Epidermal melanocyte (primary cell): ENCODE data around the gene ANKDD1B.

ENCODE experiments used
- DNase-seq: peaks from one replicate; pipeline ENCODE4 v3.0.0; 2011; ENCODE audit warnings: low spot score; ENCODE audit not compliant: insufficient read length

ANKDD1B gene

DNA sequence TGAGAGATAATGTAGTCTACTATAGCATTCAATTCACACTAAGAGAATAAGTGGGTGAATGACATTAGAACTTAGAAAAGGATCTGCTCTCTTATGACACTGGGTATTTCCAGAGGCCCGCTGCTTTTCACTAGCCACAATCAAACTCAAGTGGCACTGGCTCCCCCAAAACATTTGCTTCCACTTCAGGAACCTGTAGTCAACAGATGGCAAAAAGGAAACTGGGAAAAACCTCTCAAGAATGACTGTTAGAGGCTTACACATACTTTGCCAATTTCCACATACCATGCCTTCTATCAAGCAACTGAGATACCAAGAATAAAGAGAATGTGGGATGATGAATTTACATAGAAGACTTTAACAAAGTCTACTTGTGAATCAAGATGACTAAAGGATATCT, 94.8 kb downstream of the ANKDD1B start:
- no peak for DNase-seq

DNA sequence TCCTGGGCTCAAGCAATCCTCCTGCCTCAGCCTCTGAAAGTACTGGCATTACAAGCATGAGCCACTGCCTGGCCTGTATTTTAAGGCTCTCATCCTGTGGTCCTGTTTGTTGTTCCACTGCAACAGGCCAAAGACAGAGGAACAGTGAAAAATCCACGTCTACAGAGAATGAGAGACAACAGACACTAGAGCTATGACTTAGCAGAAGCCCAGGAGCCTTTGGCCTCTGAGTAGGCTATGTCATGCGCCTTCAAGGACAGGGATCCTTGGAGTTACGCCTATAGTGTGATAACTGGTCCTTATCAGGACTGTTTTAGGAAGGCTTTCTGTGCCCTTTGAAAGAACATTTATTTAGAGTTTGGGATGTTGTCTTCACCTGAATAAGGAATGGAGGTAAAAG, 95.5 kb downstream of the ANKDD1B start:
- no peak for DNase-seq

DNA sequence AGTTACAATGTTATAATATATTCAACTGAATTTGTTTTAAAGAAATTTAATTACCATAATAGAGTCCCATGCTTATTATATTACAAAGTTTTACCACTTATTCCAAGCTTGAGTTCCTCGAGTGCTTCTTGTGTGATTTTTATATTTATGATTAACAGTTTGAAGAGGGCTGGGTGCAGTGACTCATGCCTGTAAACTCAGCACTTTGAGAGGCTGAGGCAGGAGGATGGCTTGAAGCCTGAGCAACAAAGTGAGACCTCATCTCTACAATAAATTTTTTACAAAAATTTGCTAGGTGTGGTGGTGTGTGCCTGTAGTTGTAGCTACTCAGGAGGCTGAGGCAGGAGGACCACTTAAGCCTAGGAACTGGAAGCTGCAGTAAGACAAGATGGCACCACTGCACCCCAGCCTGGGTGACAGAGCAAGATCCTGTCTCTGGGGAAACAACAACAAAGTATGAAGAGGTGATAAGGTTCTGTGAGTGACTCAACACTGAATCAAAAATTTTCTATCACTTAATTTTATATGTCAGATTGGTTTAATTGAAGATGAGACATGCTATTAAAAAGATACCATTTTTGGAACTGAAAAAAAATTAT, 96.8 kb downstream of the ANKDD1B start:
- DNase-seq, result no peak

DNA sequence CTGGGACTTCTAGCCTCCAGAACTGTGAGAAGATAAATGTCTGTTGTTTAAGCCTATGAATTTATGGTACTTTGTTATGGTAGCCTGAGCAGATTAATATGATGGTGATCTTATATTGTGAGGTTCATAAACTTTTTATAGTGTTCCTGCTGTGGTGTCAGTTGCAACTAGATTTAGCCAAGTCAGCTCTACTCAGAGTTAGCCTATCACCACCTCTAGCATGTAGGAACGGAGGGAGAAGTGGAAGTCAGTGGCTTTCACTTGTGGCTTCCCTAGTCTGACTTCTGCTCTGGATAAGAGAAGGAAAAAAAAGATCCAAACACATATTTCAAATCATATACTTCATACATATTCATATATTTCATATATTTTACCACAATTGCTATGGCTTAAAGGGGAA, 99.4 kb downstream of the ANKDD1B start:
- DNase-seq, result no peak

DNA sequence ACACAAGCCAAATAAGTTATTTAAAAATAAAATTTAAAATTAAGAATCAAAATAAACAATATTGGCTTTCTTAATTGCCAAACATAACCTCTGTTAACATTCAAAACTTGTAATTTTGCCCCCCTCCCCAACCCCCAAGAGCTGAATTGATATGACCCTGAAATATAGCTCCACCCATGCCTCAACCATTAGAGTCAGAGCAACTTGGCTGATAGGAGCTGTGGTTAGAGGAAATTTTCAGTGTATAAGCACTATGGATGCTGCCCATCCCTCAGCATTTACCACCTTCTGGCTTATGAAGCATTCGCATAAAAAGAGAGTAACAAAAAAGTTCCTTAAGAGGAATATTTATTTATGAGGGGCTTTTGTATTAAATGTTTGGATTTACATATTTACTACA, 99.9 kb downstream of the ANKDD1B start:
- no peak for DNase-seq

DNA sequence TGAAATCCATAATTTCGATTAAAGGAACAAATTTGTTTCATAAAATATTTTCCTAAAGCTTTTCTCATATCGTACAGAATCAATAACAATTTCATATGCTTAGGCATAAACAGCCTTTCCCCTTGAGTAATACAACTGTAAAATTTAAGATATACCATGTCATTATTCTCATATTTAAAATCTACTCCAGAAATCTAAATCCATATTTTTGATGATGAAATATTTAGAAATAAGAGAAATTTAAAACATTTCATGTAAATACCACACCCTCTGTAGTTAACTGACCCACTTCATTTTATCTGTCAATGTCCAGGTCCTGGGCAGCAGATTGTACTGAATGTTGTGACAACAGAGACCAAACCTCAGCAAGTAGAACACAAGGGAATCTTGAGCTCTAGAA, 100.8 kb downstream of the ANKDD1B start:
- no peak for DNase-seq

DNA sequence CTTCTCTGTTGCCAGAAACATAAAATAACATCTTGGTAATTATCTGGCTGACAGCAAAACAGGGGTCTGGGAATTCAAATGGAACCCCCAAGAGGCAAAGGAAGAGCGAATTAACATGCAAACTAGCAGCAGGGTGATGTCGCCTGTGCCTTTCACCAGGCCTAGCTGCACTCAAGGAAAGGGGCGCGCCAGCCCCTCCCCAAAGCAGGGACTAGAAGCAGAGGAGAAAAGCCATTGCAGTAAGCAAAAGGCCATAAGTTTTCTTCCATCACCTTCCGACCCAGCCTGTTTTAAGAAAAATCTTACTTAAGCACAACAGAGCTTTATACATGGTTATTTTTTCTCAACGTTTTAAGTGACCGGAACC, 105.4 kb downstream of the ANKDD1B start:
- no peak for DNase-seq

DNA sequence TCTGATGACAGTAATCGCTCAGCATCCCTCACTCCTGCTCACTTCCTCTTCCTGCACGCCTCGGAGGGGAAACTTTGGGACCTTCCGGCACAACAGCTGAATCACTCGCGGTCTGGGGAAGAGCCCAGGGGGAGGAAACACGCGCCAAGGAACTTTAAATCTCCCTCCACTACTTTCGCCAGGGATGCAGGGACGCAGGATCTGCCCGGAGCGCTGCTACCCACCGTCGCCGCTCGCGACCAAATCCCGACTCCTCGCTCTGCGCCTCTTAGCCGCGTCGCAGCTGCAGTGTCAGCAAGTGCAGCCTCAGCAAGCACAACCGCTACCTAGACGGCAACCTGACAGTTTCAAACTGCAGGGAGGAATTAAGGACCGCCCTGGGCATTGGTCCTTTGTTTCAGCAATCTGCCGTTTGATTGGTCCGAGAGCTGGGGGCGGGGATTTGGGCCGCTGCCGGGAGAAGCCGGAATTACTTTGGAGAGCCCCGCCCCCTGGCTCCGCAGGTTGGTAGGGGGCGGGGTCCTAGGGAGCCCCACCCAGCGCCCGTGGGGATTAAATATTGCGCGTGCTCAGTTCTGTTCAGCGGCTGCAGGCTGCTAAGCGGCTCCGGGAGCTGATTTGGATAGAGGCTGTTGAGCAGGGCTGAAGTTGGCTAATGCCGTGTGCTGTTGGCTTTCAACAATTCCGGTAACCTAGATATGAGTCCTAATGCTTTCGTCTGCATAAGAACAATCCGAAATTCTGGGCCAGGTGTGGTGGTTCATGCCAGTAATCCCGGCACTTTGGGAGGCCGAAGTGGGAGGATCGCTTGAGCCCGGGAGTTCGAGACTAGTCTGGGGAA, 106.0 kb downstream of the ANKDD1B start, which contains the start of gene POC5:
TSS of gene POC5 (minus strand) at position 356 of the 841 bp plus-strand sequence. CDS start 4,500 bp downstream, outside the sequence.
- peak; percentile 80 for DNase-seq

DNA sequence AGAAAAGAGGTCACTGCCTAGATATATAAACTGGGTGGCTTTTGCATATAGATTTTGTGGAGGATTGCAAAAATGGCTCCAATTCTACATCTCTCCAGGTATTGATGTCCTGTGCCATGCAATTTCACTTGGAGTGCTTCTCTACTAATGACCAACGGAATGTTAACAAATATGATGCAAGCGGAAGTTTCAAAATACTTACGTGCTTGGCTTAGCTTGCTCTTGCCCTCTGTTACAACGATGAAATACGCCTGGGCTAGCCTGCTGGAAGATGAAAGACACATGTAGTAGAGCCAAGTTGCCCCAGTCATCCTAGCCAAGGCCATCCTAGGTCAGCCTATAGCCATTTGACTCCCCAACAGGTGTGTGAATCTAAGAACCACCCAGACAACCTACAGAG, 109.6 kb downstream of the ANKDD1B start:
- no peak for DNase-seq
